Amygdala (tissue), 56 donors: ENCODE measurements around the gene NINJ1.
A peak's percentile ranks its signal among the peaks of the same experiment; 100 is the strongest.

Experiments used
- DNase-seq, 56 donors: peaks; one replicate each; lab custom pipeline; 2025; lab: John Stamatoyannopoulos, UW

Gene NINJ1

GRCh38 chr9:93076792-93077128 is 57.3 kb downstream of the NINJ1 start:
- DNase-seq: no peak

DNA sequence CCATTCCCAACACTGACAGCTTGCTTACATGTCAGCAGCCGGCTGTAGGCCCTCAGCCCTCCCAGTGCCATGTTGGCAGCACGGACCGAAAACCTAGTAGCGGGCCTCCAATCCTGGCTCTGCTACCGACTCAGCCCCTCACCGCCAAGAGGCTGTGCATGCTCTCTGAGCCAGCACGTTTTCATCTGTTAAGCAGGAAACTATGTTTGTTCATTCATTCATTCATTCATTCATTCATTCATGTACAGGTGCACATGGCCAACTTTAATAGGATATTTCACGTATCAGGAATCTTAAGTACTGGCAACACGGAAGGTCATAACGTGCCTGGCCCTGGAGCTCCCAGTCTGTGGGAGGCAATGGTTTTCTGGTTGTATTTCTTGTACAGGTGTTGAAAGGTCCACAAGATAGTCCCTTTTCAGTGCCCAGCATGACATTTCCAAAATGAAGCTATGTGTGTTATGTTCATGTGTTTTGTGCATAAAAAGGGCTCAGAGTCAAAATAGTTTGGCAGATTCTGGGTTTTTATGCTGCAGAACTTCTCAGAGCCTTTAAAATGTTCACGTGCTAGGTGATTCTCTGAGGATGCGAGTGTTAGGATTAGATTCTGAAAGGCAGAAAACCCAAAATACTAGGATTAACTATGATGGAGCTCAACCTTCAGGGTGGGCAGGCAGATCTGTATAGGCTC is 57.8 kb downstream of the NINJ1 start:
- DNase-seq: no peak

GRCh38 chr9:93072383-93072795 is 61.7 kb downstream of the NINJ1 start:
- peak in 4 of 56 donors; percentile 10 to 65 (median 18) for DNase-seq
